Natural killer cell (primary cell): ENCODE measurements around the gene LYPD6. TPM values are rescaled to one million over a fixed set of nuclear protein-coding genes. Genes with fewer than 3 reads are reported as not detected.

Source experiments
- ATAC-seq, 3 donors: fragments of 150-1000 bp in 2 of 3; fragments of 200-7000 bp in 1 of 3; cut with Tn5 transposase; 1 replicate in 1 of 3; 2 replicates in 2 of 3; pipeline ENCODE4 v1.10.0; 2021; ENCODE audit warnings: mild to moderate bottlenecking in 2 of 3, moderate library complexity in 2 of 3
- DNase-seq, 2 donors: peaks; one replicate each; pipeline versions ENCODE4 v3.0.0 to v3.0.0-alpha.2; 2013 to 2021; ENCODE audit warnings: mixed read lengths in 1 of 2
- H3K27ac ChIP-seq: one replicate; pipeline ENCODE4 v1.5.1; 2013; ENCODE audit warnings: mild to moderate bottlenecking, low read length
- H3K27me3 ChIP-seq: one replicate; pipeline ENCODE4 v1.6.1; 2013; ENCODE audit warnings: low read length; ENCODE audit not compliant: control insufficient read depth, insufficient read depth
- H3K36me3 ChIP-seq: one replicate; pipeline ENCODE4 v1.6.1; 2013; ENCODE audit warnings: low read length; ENCODE audit not compliant: control insufficient read depth, insufficient read depth
- H3K4me1 ChIP-seq: one replicate; pipeline ENCODE4 v1.6.1; 2013; ENCODE audit warnings: low read length; ENCODE audit not compliant: control insufficient read depth, insufficient read depth
- H3K4me3 ChIP-seq: one replicate; pipeline ENCODE4 v1.5.1; 2013; ENCODE audit warnings: low read length
- H3K9me3 ChIP-seq: one replicate; pipeline ENCODE4 v1.6.1; 2013; ENCODE audit warnings: low read length; ENCODE audit not compliant: control insufficient read depth, insufficient read depth
- H3K27ac Mint-ChIP-seq, 2 donors: one replicate each; pipeline ENCODE4 v1.8.0; 2022; ENCODE audit warnings: mild to moderate bottlenecking in 2 of 2, mixed read lengths in 2 of 2, moderate library complexity in 1 of 2
- H3K27me3 Mint-ChIP-seq, 2 donors: one replicate each; pipeline ENCODE4 v1.8.0; 2022; ENCODE audit warnings: low read depth in 2 of 2, mixed read lengths in 2 of 2
- H3K36me3 Mint-ChIP-seq: one replicate; pipeline ENCODE4 v1.8.0; 2022; ENCODE audit warnings: mixed read lengths
- H3K4me1 Mint-ChIP-seq, 2 donors: one replicate each; pipeline ENCODE4 v1.8.0; 2022; ENCODE audit warnings: mixed read lengths in 2 of 2
- H3K4me3 Mint-ChIP-seq: one replicate; pipeline ENCODE4 v1.8.0; 2022; ENCODE audit warnings: mild to moderate bottlenecking, moderate library complexity, mixed read lengths
- H3K9me3 Mint-ChIP-seq, 2 donors: one replicate each; pipeline ENCODE4 v1.8.0; 2022; ENCODE audit warnings: mixed read lengths in 2 of 2
- WGBS: methylation state at CpG from one replicate; pipeline ENCODE4 v1.1.7; 2013; ENCODE audit warnings: missing lambda C conversion rate; ENCODE audit not compliant: insufficient coverage; 5-methylcytosine and 5-hydroxymethylcytosine counted together
- intact Hi-C: fragments of 100-400 bp; cut with micrococcal nuclease; formaldehyde crosslinking; loops from one replicate; pipeline ENCODE4 v1.14.2; 2022
- total RNA-seq, 4 donors: library from RNA; stranded (reverse); fragments of 120-200 nt in 1 of 4; gene quantifications; one replicate each; pipeline versions ENCODE4 v1.2.3 to v1.2.4, GENCODE V29; 2013 to 2022
- TF ChIP-seq, protein P1 (sequence below): fragments of 200-600 bp; IDR thresholded peaks from one replicate; pipeline ENCODE4 v1.8.0; 2022; ENCODE audit warnings: antibody characterized with exemption

The LYPD6 gene
- total RNA-seq, 3 donors from 2014 or later (not counting 1 experiment from before 2014, with no cell fraction given), result not detected

DNA sequence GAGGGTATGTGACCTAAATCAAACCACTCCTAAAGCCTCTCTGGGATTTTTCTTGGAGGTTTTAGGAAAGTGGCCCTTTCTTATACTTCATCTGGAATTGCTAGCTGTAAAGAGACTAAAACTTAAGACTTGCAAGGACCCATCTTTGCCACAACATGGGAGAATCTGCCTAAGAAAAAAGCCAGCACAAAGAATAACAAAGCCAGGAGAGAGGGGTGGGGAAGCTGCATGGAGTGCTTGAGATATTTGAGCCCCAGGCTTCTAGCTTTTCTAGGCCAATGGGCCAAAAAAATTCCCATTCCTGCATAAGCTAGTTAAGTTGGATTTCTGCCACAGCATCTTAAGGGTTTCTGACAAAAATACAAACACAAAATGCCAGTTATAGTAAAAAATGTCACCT lies 38.5 kb upstream of the LYPD6 start:
- Mint-ChIP-seq H3K36me3 (no peaks in the 10 kb centered on the region), H3K4me1 (no peaks in the 10 kb centered on the region), H3K9me3 (peaks cover 0 to 3% of the 10 kb centered on the region in 2 donors), H3K4me3 (no peak overlapping the region), H3K27me3 (no peaks in the 10 kb centered on the region), H3K27ac (no peak overlapping the region)
- intact Hi-C loops, result no loop called here
- H3K4me1 ChIP-seq, result no peaks in the 10 kb centered on the region
- no peaks in the 10 kb centered on the region for H3K27me3 ChIP-seq
- H3K9me3 ChIP-seq, result no peaks in the 10 kb centered on the region
- ATAC-seq, result no peak
- TF ChIP-seq, protein P1, sequence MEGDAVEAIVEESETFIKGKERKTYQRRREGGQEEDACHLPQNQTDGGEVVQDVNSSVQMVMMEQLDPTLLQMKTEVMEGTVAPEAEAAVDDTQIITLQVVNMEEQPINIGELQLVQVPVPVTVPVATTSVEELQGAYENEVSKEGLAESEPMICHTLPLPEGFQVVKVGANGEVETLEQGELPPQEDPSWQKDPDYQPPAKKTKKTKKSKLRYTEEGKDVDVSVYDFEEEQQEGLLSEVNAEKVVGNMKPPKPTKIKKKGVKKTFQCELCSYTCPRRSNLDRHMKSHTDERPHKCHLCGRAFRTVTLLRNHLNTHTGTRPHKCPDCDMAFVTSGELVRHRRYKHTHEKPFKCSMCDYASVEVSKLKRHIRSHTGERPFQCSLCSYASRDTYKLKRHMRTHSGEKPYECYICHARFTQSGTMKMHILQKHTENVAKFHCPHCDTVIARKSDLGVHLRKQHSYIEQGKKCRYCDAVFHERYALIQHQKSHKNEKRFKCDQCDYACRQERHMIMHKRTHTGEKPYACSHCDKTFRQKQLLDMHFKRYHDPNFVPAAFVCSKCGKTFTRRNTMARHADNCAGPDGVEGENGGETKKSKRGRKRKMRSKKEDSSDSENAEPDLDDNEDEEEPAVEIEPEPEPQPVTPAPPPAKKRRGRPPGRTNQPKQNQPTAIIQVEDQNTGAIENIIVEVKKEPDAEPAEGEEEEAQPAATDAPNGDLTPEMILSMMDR, result no peak
- no peaks in the 10 kb centered on the region for H3K36me3 ChIP-seq
- H3K27ac ChIP-seq, result no peak overlapping the region
- no peak for DNase-seq
- H3K4me3 ChIP-seq, result no peak overlapping the region

DNA sequence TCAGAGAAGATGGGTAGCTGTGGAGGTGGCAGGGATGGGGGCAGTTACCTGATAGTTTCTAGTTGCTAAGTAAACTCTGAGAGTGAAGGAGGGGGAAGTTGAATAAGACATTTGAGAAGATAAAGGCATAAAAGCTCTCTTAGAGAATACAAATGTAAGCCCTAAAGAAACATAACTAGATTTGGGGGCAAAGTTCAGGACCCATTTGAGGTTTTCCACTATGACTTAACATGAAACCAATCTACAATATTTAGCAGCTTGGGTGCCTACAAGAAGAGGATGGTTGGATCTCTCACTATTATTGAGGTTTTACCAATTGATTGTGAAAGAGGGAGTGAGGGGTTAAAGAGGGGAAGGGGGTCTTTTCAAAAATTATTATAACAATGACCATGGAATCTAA lies 34.4 kb upstream of the LYPD6 start:
- Histone ChIP-seq H3K4me1 (no peaks in the 10 kb centered on the region), H3K9me3 (no peaks in the 10 kb centered on the region), H3K4me3 (no peak overlapping the region), H3K36me3 (no peaks in the 10 kb centered on the region), H3K27ac (no peak overlapping the region), H3K27me3 (no peaks in the 10 kb centered on the region)
- no peaks in the 10 kb centered on the region for H3K36me3 Mint-ChIP-seq
- TF ChIP-seq, protein P1, result no peak
- H3K9me3 Mint-ChIP-seq, result no peaks in the 10 kb centered on the region
- DNase-seq, result no peak
- H3K4me3 Mint-ChIP-seq, result no peak overlapping the region
- H3K27ac Mint-ChIP-seq, result no peak overlapping the region
- ATAC-seq, result no peak
- no peaks in the 10 kb centered on the region for H3K27me3 Mint-ChIP-seq
- intact Hi-C loops, result no loop called here
- no peaks in the 10 kb centered on the region for H3K4me1 Mint-ChIP-seq

- TF ChIP-seq, protein P1, result no peak
- WGBS, result 58% methylated on average over 5 of the region's 5 CpGs
- H3K36me3 Mint-ChIP-seq, result no peaks in the 10 kb centered on the region
These were observed 23.4 kb upstream of the LYPD6 start for GRCh38 chr2:149307014-149307413.

GRCh38 chr2:149310349-149310748 lies 20.0 kb upstream of the LYPD6 start:
- no peaks in the 10 kb centered on the region for H3K4me1 ChIP-seq
- DNase-seq (no peak), ATAC-seq (no peak)
- TF ChIP-seq, protein P1, result no peak
- Mint-ChIP-seq H3K4me1 (no peaks in the 10 kb centered on the region), H3K4me3 (no peak overlapping the region), H3K27ac (no peak overlapping the region), H3K9me3 (peaks cover 0 to 2% of the 10 kb centered on the region in 2 donors), H3K27me3 (peaks cover 0 to 9% of the 10 kb centered on the region in 2 donors), H3K36me3 (no peaks in the 10 kb centered on the region)
- H3K27me3 ChIP-seq, result no peaks in the 10 kb centered on the region
- no peaks in the 10 kb centered on the region for H3K36me3 ChIP-seq
- H3K9me3 ChIP-seq, result no peaks in the 10 kb centered on the region
- H3K4me3 ChIP-seq, result no peak overlapping the region
- H3K27ac ChIP-seq, result no peak overlapping the region
- 87% methylated on average over 11 of the region's 11 CpGs for WGBS
- intact Hi-C loops, result no loop called here

More at GRCh38 chr2:149307014-149307413, 23.4 kb upstream of the LYPD6 start:
- intact Hi-C loops, result no loop called here
- H3K36me3 ChIP-seq, result no peaks in the 10 kb centered on the region
- H3K27ac Mint-ChIP-seq, result no peak overlapping the region
- H3K4me1 ChIP-seq, result no peaks in the 10 kb centered on the region
- H3K4me3 Mint-ChIP-seq, result no peak overlapping the region
- no peaks in the 10 kb centered on the region for H3K9me3 ChIP-seq
- DNase-seq, result no peak
- no peaks in the 10 kb centered on the region for H3K27me3 ChIP-seq
- peaks cover 0 to 6% of the 10 kb centered on the region in 2 donors for H3K27me3 Mint-ChIP-seq
- H3K4me1 Mint-ChIP-seq, result no peaks in the 10 kb centered on the region
- H3K27ac ChIP-seq, result no peak overlapping the region
- H3K9me3 Mint-ChIP-seq, result peaks cover 2% of the 10 kb centered on the region in 2 donors
- ATAC-seq, result no peak
- no peak overlapping the region for H3K4me3 ChIP-seq
